Adrenal gland (tissue), 12 donors: ENCODE results near the gene VARS2. TPM values are rescaled to one million over a fixed set of nuclear protein-coding genes. Genes with fewer than 3 reads are reported as not detected.
"Not testable (repeated sequence)": the region's sequence is repeated elsewhere in the genome, so short reads cannot be mapped to it uniquely, and the experiment has no call there.

Experiments
- DNase-seq, 7 donors: peaks; one replicate each; pipeline ENCODE4 v3.0.0-alpha.2; 2019 to 2020
- H3K27ac ChIP-seq, 5 donors: fragments of 200-600 bp; sonication (generic) in 4 of 5; 1 replicate in 3 of 5; 2 replicates in 2 of 5; pipeline versions ENCODE4 v1.5.1 to v1.8.0; 2016 to 2020; ENCODE audit warnings: mild to moderate bottlenecking in 1 of 5
- H3K27me3 ChIP-seq: fragments of 200-600 bp; 2 replicates; pipeline ENCODE4 v1.8.0; 2021
- H3K36me3 ChIP-seq, 2 donors: fragments of 200-600 bp; replicated peaks in 1 of 2; 1 replicate in 1 of 2; 2 replicates in 1 of 2; pipeline versions ENCODE4 v1.5.1 to v1.8.0; 2018 to 2022
- H3K4me1 ChIP-seq, 2 donors: fragments of 200-600 bp; replicated peaks in 1 of 2; 1 replicate in 1 of 2; 2 replicates in 1 of 2; pipeline versions ENCODE4 v1.5.1 to v1.8.0; 2018 to 2021
- H3K4me3 ChIP-seq, 4 donors: fragments of 200-600 bp; sonication (generic) in 3 of 4; one replicate each; pipeline ENCODE4 v1.5.1; 2016 to 2018
- H3K9me3 ChIP-seq, 3 donors: fragments of 200-600 bp; sonication (generic) in 1 of 3; replicated peaks in 1 of 3; 1 replicate in 2 of 3; 2 replicates in 1 of 3; pipeline versions ENCODE4 v1.5.1 to v1.8.0; 2016 to 2021
- POLR2A ChIP-seq, 2 donors: fragments of 450-650 bp; IDR thresholded peaks; one replicate each; pipeline ENCODE4 v1.6.1; 2017; ENCODE audit warnings: antibody characterized with exemption in 2 of 2, mild to moderate bottlenecking in 2 of 2, moderate library complexity in 1 of 2
- WGBS, 4 donors: extraction: QIAGEN DNeasy Blood & Tissue Kit in 2 of 4; methylation state at CpG; one replicate each; pipeline versions ENCODE4 v1.1.5 to v1.1.7; 2013 to 2017; 5-methylcytosine and 5-hydroxymethylcytosine counted together
- intact Hi-C, 2 donors: fragments of 100-400 bp; cut with DNase I; formaldehyde crosslinking; loops; one replicate each; pipeline versions ENCODE4 v1.14.1 to v1.15.0; 2022 to 2023
- polyA plus RNA-seq, 3 donors: library from polyadenylated mRNA; stranded (reverse); fragments of 200-250 nt in 2 of 3; fragments of 350-450 nt in 1 of 3; fragmentation: Illumina TruSeq in 1 of 3; extraction: RNeasy Lipid Tissue Mini Kit (QIAGEN cat#74804) in 1 of 3; gene quantifications; one replicate each; pipeline ENCODE4 v1.2.3, GENCODE V29; 2013 to 2014
- total RNA-seq, 9 donors: library from RNA; depleted of rRNA in 4 of 9; stranded (reverse); fragments of >200 nt in 4 of 9; fragments of 120-200 nt in 1 of 9; fragmentation: NEBNext Ultra II Directional in 1 of 9; extraction: Animal tissue kit (Norgen Biotek cat#: 25700) in 1 of 9; gene quantifications; one replicate each; pipeline versions ENCODE4 v1.1.0 to v1.2.4, GENCODE V29; 2013 to 2023
- TF ChIP-seq, protein P1 (sequence below), 6 experiments: fragments of 450-650 bp in 4 of 6; fragments of 200-600 bp in 2 of 6; sonication (generic) in 1 of 6; IDR thresholded peaks; 1 replicate in 5 of 6; 2 replicates in 1 of 6; pipeline versions ENCODE4 v1.5.1 to v1.8.0; 2016 to 2021; ENCODE audit warnings: antibody characterized with exemption in 6 of 6, mild to moderate bottlenecking in 2 of 6, moderate library complexity in 1 of 6
- donor health status: healthy with polysubstance abuse.
- donor health status: Bipolar disorder and iron deficiency.
- donor health status: DM: yes; HTN: yes; CAD: no.
- donor health status: DM: no; HTN: no; CAD: no.
- donor health status: DM: no; HTN: no; CAD: no.
- donor health status: DM: yes; HTN: yes; CAD: no.

The VARS2 gene
- total and polyA plus RNA-seq, 12 donors, result 17.1 to 89.6 (median 31.7) TPM

DNA sequence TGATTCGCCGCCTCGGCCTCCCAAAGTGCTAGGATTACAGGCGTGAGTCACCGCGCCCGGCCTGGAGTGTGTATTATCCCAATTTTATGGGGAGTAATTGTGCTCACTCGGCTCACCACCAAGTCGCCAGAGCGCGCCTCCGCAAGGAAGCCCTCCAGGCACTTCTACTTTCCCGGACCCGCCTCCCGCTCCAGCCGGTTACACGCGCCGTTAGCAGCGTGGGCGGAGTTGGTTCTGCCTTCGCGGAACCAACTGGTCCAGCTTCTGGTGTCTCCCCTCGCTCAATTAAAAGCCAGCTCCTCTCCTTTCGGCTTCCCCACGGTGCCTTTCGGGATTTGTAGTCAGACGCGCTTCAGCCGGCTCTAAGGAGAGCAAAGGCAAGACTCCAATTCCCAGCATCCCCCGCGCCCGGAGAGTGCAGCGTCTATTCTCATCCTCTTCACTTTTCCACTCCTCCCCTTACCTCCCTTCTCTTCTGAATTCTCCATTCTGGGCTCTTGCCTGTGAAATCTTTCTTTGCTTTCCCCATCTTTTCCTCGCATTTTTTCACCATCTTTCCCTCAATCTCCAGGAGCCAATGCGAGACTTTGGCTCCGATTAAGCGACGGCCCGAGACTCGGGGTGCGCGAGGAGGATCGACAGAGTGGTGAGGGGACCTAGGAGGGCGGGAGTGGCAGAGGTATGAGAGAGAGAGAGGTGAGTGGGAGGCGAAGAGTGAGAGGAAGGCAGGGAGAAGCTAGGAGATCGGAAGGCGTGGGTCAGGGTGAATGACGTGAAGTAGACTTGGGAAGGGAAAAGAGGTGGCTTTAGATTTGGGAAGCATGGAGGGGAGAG is 6.1 kb upstream of the VARS2 start, which contains the start of gene GTF2H4:
TSS of gene GTF2H4 (plus strand) at position 450 of the 834 bp plus-strand sequence.
- H3K36me3 ChIP-seq, result peaks cover 0 to 33% of the 10 kb centered on the region in 2 donors
- H3K9me3 ChIP-seq, result no peaks in the 10 kb centered on the region
- TF ChIP-seq, protein P1, sequence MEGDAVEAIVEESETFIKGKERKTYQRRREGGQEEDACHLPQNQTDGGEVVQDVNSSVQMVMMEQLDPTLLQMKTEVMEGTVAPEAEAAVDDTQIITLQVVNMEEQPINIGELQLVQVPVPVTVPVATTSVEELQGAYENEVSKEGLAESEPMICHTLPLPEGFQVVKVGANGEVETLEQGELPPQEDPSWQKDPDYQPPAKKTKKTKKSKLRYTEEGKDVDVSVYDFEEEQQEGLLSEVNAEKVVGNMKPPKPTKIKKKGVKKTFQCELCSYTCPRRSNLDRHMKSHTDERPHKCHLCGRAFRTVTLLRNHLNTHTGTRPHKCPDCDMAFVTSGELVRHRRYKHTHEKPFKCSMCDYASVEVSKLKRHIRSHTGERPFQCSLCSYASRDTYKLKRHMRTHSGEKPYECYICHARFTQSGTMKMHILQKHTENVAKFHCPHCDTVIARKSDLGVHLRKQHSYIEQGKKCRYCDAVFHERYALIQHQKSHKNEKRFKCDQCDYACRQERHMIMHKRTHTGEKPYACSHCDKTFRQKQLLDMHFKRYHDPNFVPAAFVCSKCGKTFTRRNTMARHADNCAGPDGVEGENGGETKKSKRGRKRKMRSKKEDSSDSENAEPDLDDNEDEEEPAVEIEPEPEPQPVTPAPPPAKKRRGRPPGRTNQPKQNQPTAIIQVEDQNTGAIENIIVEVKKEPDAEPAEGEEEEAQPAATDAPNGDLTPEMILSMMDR (IDR thresholded peaks at IDR 0.05), result no peak
- peak in 1 of 2 donors; percentile 63 for TF ChIP-seq POLR2A (IDR thresholded peaks at IDR 0.05)
- no peaks in the 10 kb centered on the region for H3K27me3 ChIP-seq
- 0 to 1% (median 1%) methylated on average over 33 to 49 of the region's 49 CpGs for WGBS, 4 donors
- DNase-seq, result peak; percentile 95 to 99 (median 98)
- peak within 1 kb of the TSS in 1 of 5 donors; percentile 29 for H3K27ac ChIP-seq
- intact Hi-C loops, result no loop called here
- peaks cover 5 to 11% of the 10 kb centered on the region in 2 donors for H3K4me1 ChIP-seq
- H3K4me3 ChIP-seq, result peak within 1 kb of the TSS; percentile 48 to 99 (median 56)

- H3K36me3 ChIP-seq, result peaks cover 0 to 33% of the 10 kb centered on the region in 2 donors
- H3K9me3 ChIP-seq, result no peaks in the 10 kb centered on the region
- no peaks in the 10 kb centered on the region for H3K27me3 ChIP-seq
- peaks cover 5 to 16% of the 10 kb centered on the region in 2 donors for H3K4me1 ChIP-seq
- TF ChIP-seq, protein P1 (IDR thresholded peaks at IDR 0.05), result no peak
- TF ChIP-seq POLR2A (IDR thresholded peaks at IDR 0.05), result no peak
- no peak for DNase-seq
- peak overlapping the region in 3 of 4 donors; percentile 48 to 56 (median 55) for H3K4me3 ChIP-seq
- WGBS, 4 donors, result 21 to 33% (median 23%) methylated on average over 2 of the region's 2 CpGs
- intact Hi-C loops, result no loop called here
- H3K27ac ChIP-seq, result no peak overlapping the region
Observed at GRCh38 chr6:30908700-30909099, 5.3 kb upstream of the VARS2 start.

DNA sequence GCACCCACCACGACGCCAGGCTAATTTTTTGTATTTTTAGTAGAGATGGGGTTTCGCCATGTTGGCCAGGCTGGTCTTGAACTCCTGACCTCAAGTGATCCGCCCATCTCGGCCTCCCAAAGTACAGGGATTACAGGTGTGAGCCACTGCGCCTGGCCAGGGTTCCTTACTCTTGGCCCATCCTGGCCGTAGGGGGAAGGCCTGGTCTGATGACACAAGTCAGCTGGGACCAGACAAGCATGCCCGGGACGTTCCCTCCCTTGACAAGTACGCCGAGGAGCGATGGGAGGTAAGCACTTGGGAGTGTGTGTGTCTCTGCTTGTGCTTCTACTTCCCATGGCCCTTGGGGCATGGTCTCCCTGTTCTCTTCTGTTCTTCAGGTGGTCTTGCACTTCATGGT is 3.6 kb upstream of the VARS2 start:
- intact Hi-C loops, result loop anchor here in 1 of 2 donors (5.0 kb wide), 1 partner anchor 33 kb away; no protein-coding TSS in a partner anchor
- H3K4me3 ChIP-seq, H3K27me3 ChIP-seq, H3K27ac ChIP-seq, DNase-seq, H3K9me3 ChIP-seq: not testable (repeated sequence)
- Histone ChIP-seq H3K36me3 (peaks cover 0 to 33% of the 10 kb centered on the region in 2 donors), H3K4me1 (peaks cover 15 to 28% of the 10 kb centered on the region in 2 donors)
- 89 to 90% (median 89%) methylated on average over 3 to 12 of the region's 12 CpGs for WGBS, 4 donors

- no peak overlapping the region for H3K4me3 ChIP-seq
Observed at GRCh38 chr6:30912746-30913520, 1.1 kb upstream of the VARS2 start.

More at GRCh38 chr6:30912746-30913520, 1.1 kb upstream of the VARS2 start:
- TF ChIP-seq POLR2A (IDR thresholded peaks at IDR 0.05), result no peak
- TF ChIP-seq, protein P1 (IDR thresholded peaks at IDR 0.05), result no peak
- Histone ChIP-seq H3K4me1 (peaks cover 15 to 35% of the 10 kb centered on the region in 2 donors), H3K36me3 (peaks cover 0 to 47% of the 10 kb centered on the region in 2 donors), H3K9me3 (no peaks in the 10 kb centered on the region), H3K27me3 (no peaks in the 10 kb centered on the region), H3K27ac (peak overlapping the region in 2 of 5 donors; percentile 92 to 94)
- WGBS, 4 donors, result 86 to 90% (median 89%) methylated on average over 8 of the region's 8 CpGs
- DNase-seq, result peak in 1 of 7 donors; percentile 35
- intact Hi-C loops, result loop anchor here in 1 of 2 donors (5.0 kb wide), 1 partner anchor 36 kb away; no protein-coding TSS in a partner anchor
